22Rv1 (cell line): ENCODE data around the gene RTL10.

Experiments
- ZFX ChIP-seq: fragments of 450-650 bp; IDR thresholded peaks from 2 replicates; pipeline ENCODE4 v1.6.1; 2017; ENCODE audit warnings: antibody characterized with exemption, borderline replicate concordance
- TF ChIP-seq, protein P1 (sequence below): fragments of 450-650 bp; IDR thresholded peaks from 2 replicates; pipeline ENCODE4 v1.5.1; 2017; ENCODE audit warnings: mild to moderate bottlenecking

DNA sequence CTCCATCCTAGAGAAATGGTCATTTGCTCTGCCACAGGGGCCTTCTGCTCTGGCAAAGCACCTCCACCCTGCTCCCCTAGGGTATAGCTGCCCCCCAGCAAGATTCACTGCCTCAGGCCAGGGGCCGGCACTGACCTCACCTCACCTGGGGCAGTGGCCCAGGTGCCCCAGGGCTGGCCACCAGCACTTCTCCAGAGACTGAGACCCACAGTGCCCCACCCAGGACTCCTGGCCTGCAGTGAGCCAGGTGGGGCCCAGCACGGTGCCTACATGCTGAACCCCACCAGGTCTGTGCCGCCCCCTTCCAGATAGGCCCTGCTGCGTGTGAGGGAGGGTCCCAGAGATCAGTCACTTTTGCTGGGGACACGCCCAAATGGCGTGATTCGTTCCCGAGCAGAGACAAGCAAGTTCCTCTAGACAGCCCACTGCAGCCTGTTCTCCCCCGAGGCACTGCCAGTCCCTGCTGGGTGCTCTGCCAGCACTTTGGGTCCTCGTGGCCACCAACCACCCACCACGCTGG is 10.8 kb downstream of the RTL10 start:
- TF ChIP-seq, protein P1, sequence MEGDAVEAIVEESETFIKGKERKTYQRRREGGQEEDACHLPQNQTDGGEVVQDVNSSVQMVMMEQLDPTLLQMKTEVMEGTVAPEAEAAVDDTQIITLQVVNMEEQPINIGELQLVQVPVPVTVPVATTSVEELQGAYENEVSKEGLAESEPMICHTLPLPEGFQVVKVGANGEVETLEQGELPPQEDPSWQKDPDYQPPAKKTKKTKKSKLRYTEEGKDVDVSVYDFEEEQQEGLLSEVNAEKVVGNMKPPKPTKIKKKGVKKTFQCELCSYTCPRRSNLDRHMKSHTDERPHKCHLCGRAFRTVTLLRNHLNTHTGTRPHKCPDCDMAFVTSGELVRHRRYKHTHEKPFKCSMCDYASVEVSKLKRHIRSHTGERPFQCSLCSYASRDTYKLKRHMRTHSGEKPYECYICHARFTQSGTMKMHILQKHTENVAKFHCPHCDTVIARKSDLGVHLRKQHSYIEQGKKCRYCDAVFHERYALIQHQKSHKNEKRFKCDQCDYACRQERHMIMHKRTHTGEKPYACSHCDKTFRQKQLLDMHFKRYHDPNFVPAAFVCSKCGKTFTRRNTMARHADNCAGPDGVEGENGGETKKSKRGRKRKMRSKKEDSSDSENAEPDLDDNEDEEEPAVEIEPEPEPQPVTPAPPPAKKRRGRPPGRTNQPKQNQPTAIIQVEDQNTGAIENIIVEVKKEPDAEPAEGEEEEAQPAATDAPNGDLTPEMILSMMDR: no peak
- TF ChIP-seq ZFX: no peak
